NCI-H128 (cell line): ENCODE results near the gene LRP11.
"Not testable (repeated sequence)": the region's sequence is repeated elsewhere in the genome, so short reads cannot be mapped to it uniquely, and the experiment has no call there.

Source experiments
- DNase-seq: peaks from one replicate; lab custom pipeline; 2025; ENCODE audit not compliant: unreplicated experiment; lab: John Stamatoyannopoulos, UW

Gene LRP11

GRCh38 chr6:149851461-149852110 lies 12.6 kb downstream of the LRP11 start:
- DNase-seq: no peak

- not testable (repeated sequence) for DNase-seq
Observed at GRCh38 chr6:149848343-149848742, 15.8 kb downstream of the LRP11 start.

- DNase-seq: no peak
Observed at GRCh38 chr6:149847939-149848267, 16.3 kb downstream of the LRP11 start.

GRCh38 chr6:149846321-149846720 lies 17.8 kb downstream of the LRP11 start:
- DNase-seq: no peak

- no peak for DNase-seq
Observed at GRCh38 chr6:149845549-149845948, 18.6 kb downstream of the LRP11 start.

GRCh38 chr6:149844480-149844879 lies 19.7 kb downstream of the LRP11 start:
- no peak for DNase-seq

GRCh38 chr6:149844036-149844435 lies 20.1 kb downstream of the LRP11 start:
- DNase-seq: not testable (repeated sequence)

GRCh38 chr6:149843051-149843633 lies 21.0 kb downstream of the LRP11 start:
- no peak for DNase-seq

- DNase-seq: no peak
Observed at GRCh38 chr6:149842331-149842730, 21.8 kb downstream of the LRP11 start.

GRCh38 chr6:149840345-149841075 lies 23.6 kb downstream of the LRP11 start:
- DNase-seq: peak; percentile 58

GRCh38 chr6:149834513-149835481 lies 29.4 kb downstream of the LRP11 start:
- DNase-seq: no peak

GRCh38 chr6:149833651-149834050 lies 30.5 kb downstream of the LRP11 start:
- DNase-seq: no peak

GRCh38 chr6:149831308-149831820 lies 32.8 kb downstream of the LRP11 start:
- DNase-seq: no peak

GRCh38 chr6:149830731-149831307 lies 33.3 kb downstream of the LRP11 start:
- no peak for DNase-seq

GRCh38 chr6:149825292-149825691 lies 38.9 kb downstream of the LRP11 start:
- DNase-seq: no peak

- DNase-seq: no peak
Observed at GRCh38 chr6:149823013-149823412, 41.1 kb downstream of the LRP11 start.

- DNase-seq: no peak
Observed at GRCh38 chr6:149821492-149821891, 42.7 kb downstream of the LRP11 start.

- no peak for DNase-seq
Observed at GRCh38 chr6:149820506-149820905, 43.7 kb downstream of the LRP11 start.

GRCh38 chr6:149815788-149816187 lies 48.4 kb downstream of the LRP11 start:
- no peak for DNase-seq

- DNase-seq: no peak
Observed at GRCh38 chr6:149813351-149813750, 50.8 kb downstream of the LRP11 start.

GRCh38 chr6:149809798-149810197 lies 54.4 kb downstream of the LRP11 start:
- DNase-seq: no peak
